GM20000 (cell line): Measurements from ENCODE around the gene PALLD.

ENCODE experiments used
- DNase-seq: peaks from one replicate; pipeline ENCODE4 v3.0.0; 2012; ENCODE audit warnings: low spot score
- CTCF ChIP-seq: IDR thresholded peaks from 2 replicates; pipeline ENCODE4 v1.5.1; 2012; ENCODE audit warnings: mild to moderate bottlenecking, control low read depth; ENCODE audit errors: extremely low read depth, missing control alignments

Gene PALLD

GRCh38 chr4:168790898-168791297, 294.0 kb downstream of the PALLD start:
- no peak for DNase-seq
- no peak for TF ChIP-seq CTCF

- DNase-seq, result no peak
- no peak for TF ChIP-seq CTCF
Observed at GRCh38 chr4:168791376-168791775, 294.5 kb downstream of the PALLD start.

- no peak for TF ChIP-seq CTCF
- no peak for DNase-seq
Observed at GRCh38 chr4:168793542-168793941, 296.7 kb downstream of the PALLD start.

GRCh38 chr4:168794092-168794707, 297.3 kb downstream of the PALLD start:
- no peak for TF ChIP-seq CTCF
- DNase-seq, result no peak

- DNase-seq, result no peak
- no peak for TF ChIP-seq CTCF
Observed at GRCh38 chr4:168794881-168795280, 298.0 kb downstream of the PALLD start.

- no peak for DNase-seq
- TF ChIP-seq CTCF, result no peak
Observed at GRCh38 chr4:168795346-168795745, 298.5 kb downstream of the PALLD start.

- no peak for DNase-seq
- TF ChIP-seq CTCF, result no peak
Observed at GRCh38 chr4:168796362-168797106, 299.7 kb downstream of the PALLD start.
